HEK293 (cell line): ENCODE data around the gene HOXA4.

Experiments used
- CTCF ChIA-PET: fragments of 350-600 bp; formaldehyde crosslinking; extraction: SDS; loops from one replicate; lab custom pipeline; 2021; ENCODE audit warnings: antibody characterized with exemption; lab: Yijun Ruan, JAX
- POLR2A ChIA-PET: fragments of 300-600 bp; formaldehyde crosslinking; extraction: SDS; loops from one replicate; lab custom pipeline; 2020; ENCODE audit warnings: antibody characterized with exemption, inconsistent platforms; lab: Yijun Ruan, JAX
- H3K27ac ChIP-seq: fragments of 200-500 bp; sonication (Bioruptor generic); 2 replicates; pipeline ENCODE4 v1.5.1; 2014; ENCODE audit warnings: low read depth, low read length, control low read depth, inconsistent platforms; ENCODE audit errors: extremely low read depth
- H3K36me3 ChIP-seq, 2 experiments: fragments of 200-500 bp in 1 of 2; sonication (Bioruptor generic) in 1 of 2; 1 replicate in 1 of 2; 2 replicates in 1 of 2; pipeline ENCODE4 v1.5.1; 2014 to 2017; ENCODE audit warnings: inconsistent platforms in 2 of 2, low read length in 2 of 2; ENCODE audit not compliant: control insufficient read depth in 2 of 2, insufficient read depth in 1 of 2
- H3K4me1 ChIP-seq: fragments of 200-500 bp; sonication (Bioruptor generic); 2 replicates; pipeline ENCODE4 v1.5.1; 2014; ENCODE audit warnings: mild to moderate bottlenecking, low read length, inconsistent platforms; ENCODE audit not compliant: control insufficient read depth, insufficient read depth
- H3K4me3 ChIP-seq: 2 replicates; pipeline ENCODE4 v1.5.1; 2011; ENCODE audit warnings: low read depth, mild to moderate bottlenecking, control low read depth, low read length, moderate library complexity
- H3K9me3 ChIP-seq: fragments of 200-500 bp; sonication (Bioruptor generic); 2 replicates; pipeline ENCODE4 v1.5.1; 2014; ENCODE audit warnings: low read depth, low read length, inconsistent platforms; ENCODE audit not compliant: control insufficient read depth, insufficient read depth
- FEZF1 ChIP-seq: fragments of 450-650 bp; formaldehyde crosslinking; IDR thresholded peaks from 2 replicates; pipeline ENCODE4 v1.5.1; 2016; ENCODE audit warnings: missing biosample characterization, missing genetic modification characterization
- HOXD13 ChIP-seq: sonication (generic); formaldehyde crosslinking; IDR thresholded peaks from 2 replicates; pipeline ENCODE4 v1.8.0; 2022; ENCODE audit warnings: missing genetic modification reagents, borderline replicate concordance
- IKZF3 ChIP-seq: fragments of 450-650 bp; IDR thresholded peaks from 2 replicates; pipeline ENCODE4 v1.5.0; 2018; ENCODE audit warnings: missing biosample characterization, mild to moderate bottlenecking, missing genetic modification characterization, moderate library complexity
- PRDM1 ChIP-seq: fragments of 450-650 bp; formaldehyde crosslinking; IDR thresholded peaks from 2 replicates; pipeline ENCODE4; 2016; ENCODE audit warnings: missing biosample characterization, missing genetic modification characterization
- ZBTB1 ChIP-seq: fragments of 450-650 bp; formaldehyde crosslinking; IDR thresholded peaks from 2 replicates; pipeline ENCODE4 v1.5.1; 2016; ENCODE audit warnings: missing biosample characterization, missing genetic modification characterization
- ZBTB17 ChIP-seq: fragments of 450-650 bp; formaldehyde crosslinking; IDR thresholded peaks from 2 replicates; pipeline ENCODE4 v1.5.1; 2016; ENCODE audit warnings: missing biosample characterization, missing genetic modification characterization
- ZBTB21 ChIP-seq: fragments of 450-650 bp; formaldehyde crosslinking; IDR thresholded peaks from 2 replicates; pipeline ENCODE4 v1.5.1; 2017; ENCODE audit warnings: missing biosample characterization, missing genetic modification characterization
- ZIC2 ChIP-seq: fragments of 450-650 bp; formaldehyde crosslinking; IDR thresholded peaks from 2 replicates; pipeline ENCODE4 v1.5.1; 2016; ENCODE audit warnings: missing biosample characterization, missing genetic modification characterization
- ZNF23 ChIP-seq: fragments of 450-650 bp; formaldehyde crosslinking; IDR thresholded peaks from 2 replicates; pipeline ENCODE4 v1.5.1; 2016; ENCODE audit warnings: missing biosample characterization, missing genetic modification characterization, borderline replicate concordance
- ZNF24 ChIP-seq: fragments of 450-650 bp; formaldehyde crosslinking; IDR thresholded peaks from 2 replicates; pipeline ENCODE4 v1.5.1; 2016; ENCODE audit warnings: missing biosample characterization, missing genetic modification characterization
- ZNF366 ChIP-seq: fragments of 450-650 bp; formaldehyde crosslinking; conservative IDR thresholded peaks from 2 replicates; pipeline ENCODE4 v1.5.1; 2016; ENCODE audit warnings: missing biosample characterization, missing genetic modification characterization
- ZNF391 ChIP-seq: fragments of 450-650 bp; formaldehyde crosslinking; IDR thresholded peaks from 2 replicates; pipeline ENCODE4 v1.5.1; 2016; ENCODE audit warnings: low read depth, missing biosample characterization, missing genetic modification characterization, borderline replicate concordance
- ZNF433 ChIP-seq: fragments of 450-650 bp; formaldehyde crosslinking; IDR thresholded peaks from 2 replicates; pipeline ENCODE4 v1.5.1; 2016; ENCODE audit warnings: missing biosample characterization, missing genetic modification characterization, low read depth
- ZNF514 ChIP-seq: fragments of 450-650 bp; formaldehyde crosslinking; IDR thresholded peaks from 2 replicates; pipeline ENCODE4 v1.5.1; 2016; ENCODE audit warnings: missing biosample characterization, missing genetic modification characterization
- ZNF76 ChIP-seq: fragments of 450-650 bp; formaldehyde crosslinking; IDR thresholded peaks from 2 replicates; pipeline ENCODE4; 2016; ENCODE audit warnings: low read depth, missing biosample characterization, missing genetic modification characterization, borderline replicate concordance
- ZNF843 ChIP-seq: fragments of 450-650 bp; formaldehyde crosslinking; IDR thresholded peaks from 2 replicates; pipeline ENCODE4 v1.5.1; 2016; ENCODE audit warnings: missing biosample characterization, missing genetic modification characterization
- ZSCAN30 ChIP-seq: fragments of 450-650 bp; IDR thresholded peaks from 2 replicates; pipeline ENCODE4 v1.5.1; 2018; ENCODE audit warnings: missing biosample characterization, mild to moderate bottlenecking, missing genetic modification characterization, moderate library complexity
- TF ChIP-seq, protein P1 (sequence below): fragments of 450-650 bp; formaldehyde crosslinking; IDR thresholded peaks from 2 replicates; pipeline ENCODE4 v1.5.1; 2017; ENCODE audit warnings: missing biosample characterization, missing genetic modification characterization
- TF ChIP-seq, protein P2 (sequence below): fragments of 450-650 bp; formaldehyde crosslinking; IDR thresholded peaks from 2 replicates; pipeline ENCODE4 v1.5.1; 2016; ENCODE audit warnings: missing biosample characterization, missing genetic modification characterization, borderline replicate concordance
- TF ChIP-seq, protein P3 (sequence below): fragments of 450-650 bp; formaldehyde crosslinking; IDR thresholded peaks from 2 replicates; pipeline ENCODE4 v1.5.1; 2017; ENCODE audit warnings: missing biosample characterization, missing genetic modification characterization
- TF ChIP-seq, protein P4 (sequence below): fragments of 450-650 bp; formaldehyde crosslinking; IDR thresholded peaks from 2 replicates; pipeline ENCODE4 v1.5.1; 2016; ENCODE audit warnings: missing biosample characterization, missing genetic modification characterization, low read depth

Gene HOXA4

DNA sequence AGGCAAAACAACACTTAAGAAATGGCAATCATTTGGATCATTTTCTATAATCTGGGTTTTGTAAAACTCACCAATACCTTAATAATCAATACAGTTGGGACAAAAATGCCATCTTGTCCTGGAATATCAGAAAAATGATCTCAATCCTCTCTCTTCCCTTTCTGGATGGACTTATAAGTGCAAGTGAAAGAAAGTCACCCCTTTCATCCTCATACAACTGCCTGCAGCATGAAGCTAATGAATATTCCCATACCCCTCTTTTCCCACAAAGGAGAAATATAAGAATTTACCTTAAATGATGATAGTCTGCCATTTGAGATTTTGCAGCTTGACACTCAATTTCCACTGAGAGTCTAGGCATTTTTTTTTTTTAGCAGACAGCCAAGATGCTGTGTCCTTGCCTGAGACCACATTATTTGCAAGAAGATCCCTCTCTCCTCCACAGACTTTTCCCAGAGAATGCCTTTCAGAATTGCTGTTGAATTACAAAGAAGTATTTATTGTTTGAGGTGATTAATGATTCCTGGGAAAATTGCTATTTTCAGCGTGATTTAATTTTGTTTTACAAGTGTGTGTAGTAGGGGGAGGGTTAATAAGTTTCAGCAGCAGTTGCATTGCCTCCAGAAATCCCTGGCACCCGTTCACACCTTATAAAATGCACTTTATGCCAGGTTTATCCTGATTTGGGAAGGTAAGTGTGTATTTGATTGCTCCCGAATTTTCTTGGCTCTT, 3.8 kb downstream of the HOXA4 start (continued):
- TF ChIP-seq ZNF366 (tag by site-specific recombination) (no peak), PRDM1 (tag by site-specific recombination) (peak; percentile 85), HOXD13 (CRISPR knock-in tag) (no peak), FEZF1 (tag by site-specific recombination) (peak; percentile 29; the same call in 1 of the 2 replicates), ZNF391 (tag by site-specific recombination) (no peak)
- TF ChIP-seq, all 188 proteins: peak for 4

DNA sequence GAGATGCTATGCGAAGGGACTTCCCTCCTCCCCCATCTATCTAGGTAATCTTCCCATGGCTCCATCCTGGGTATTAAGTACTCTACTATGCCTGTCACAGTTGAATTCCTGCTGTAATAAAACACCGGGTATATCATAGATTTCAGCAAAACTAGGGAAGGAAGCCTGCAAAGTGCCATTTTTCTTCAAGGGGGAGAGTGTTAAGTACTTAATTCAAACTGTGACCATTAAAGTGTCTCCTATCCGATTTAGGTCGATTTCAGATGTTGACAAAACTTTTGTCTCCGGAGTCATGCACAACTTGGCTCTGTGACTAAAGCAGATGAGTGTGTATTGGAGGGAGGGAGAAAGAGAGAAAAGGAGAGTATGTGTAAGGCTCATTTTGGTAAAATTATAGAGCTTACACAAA, 4.6 kb downstream of the HOXA4 start:
- no peak for TF ChIP-seq ZNF23 (tag by site-specific recombination)
- no peak for TF ChIP-seq ZNF514 (tag by site-specific recombination)
- peak; percentile 75 for TF ChIP-seq IKZF3 (tag by site-specific recombination)
- TF ChIP-seq ZBTB21 (tag by site-specific recombination) = 0 out of 2 replicates have a peak, but pooled peaks have one; percentile 16
- TF ChIP-seq, protein P1, sequence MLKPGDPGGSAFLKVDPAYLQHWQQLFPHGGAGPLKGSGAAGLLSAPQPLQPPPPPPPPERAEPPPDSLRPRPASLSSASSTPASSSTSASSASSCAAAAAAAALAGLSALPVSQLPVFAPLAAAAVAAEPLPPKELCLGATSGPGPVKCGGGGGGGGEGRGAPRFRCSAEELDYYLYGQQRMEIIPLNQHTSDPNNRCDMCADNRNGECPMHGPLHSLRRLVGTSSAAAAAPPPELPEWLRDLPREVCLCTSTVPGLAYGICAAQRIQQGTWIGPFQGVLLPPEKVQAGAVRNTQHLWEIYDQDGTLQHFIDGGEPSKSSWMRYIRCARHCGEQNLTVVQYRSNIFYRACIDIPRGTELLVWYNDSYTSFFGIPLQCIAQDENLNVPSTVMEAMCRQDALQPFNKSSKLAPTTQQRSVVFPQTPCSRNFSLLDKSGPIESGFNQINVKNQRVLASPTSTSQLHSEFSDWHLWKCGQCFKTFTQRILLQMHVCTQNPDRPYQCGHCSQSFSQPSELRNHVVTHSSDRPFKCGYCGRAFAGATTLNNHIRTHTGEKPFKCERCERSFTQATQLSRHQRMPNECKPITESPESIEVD (tag by site-specific recombination) = peak; percentile 91
- no peak for TF ChIP-seq ZNF433 (tag by site-specific recombination)
- TF ChIP-seq, protein P2, sequence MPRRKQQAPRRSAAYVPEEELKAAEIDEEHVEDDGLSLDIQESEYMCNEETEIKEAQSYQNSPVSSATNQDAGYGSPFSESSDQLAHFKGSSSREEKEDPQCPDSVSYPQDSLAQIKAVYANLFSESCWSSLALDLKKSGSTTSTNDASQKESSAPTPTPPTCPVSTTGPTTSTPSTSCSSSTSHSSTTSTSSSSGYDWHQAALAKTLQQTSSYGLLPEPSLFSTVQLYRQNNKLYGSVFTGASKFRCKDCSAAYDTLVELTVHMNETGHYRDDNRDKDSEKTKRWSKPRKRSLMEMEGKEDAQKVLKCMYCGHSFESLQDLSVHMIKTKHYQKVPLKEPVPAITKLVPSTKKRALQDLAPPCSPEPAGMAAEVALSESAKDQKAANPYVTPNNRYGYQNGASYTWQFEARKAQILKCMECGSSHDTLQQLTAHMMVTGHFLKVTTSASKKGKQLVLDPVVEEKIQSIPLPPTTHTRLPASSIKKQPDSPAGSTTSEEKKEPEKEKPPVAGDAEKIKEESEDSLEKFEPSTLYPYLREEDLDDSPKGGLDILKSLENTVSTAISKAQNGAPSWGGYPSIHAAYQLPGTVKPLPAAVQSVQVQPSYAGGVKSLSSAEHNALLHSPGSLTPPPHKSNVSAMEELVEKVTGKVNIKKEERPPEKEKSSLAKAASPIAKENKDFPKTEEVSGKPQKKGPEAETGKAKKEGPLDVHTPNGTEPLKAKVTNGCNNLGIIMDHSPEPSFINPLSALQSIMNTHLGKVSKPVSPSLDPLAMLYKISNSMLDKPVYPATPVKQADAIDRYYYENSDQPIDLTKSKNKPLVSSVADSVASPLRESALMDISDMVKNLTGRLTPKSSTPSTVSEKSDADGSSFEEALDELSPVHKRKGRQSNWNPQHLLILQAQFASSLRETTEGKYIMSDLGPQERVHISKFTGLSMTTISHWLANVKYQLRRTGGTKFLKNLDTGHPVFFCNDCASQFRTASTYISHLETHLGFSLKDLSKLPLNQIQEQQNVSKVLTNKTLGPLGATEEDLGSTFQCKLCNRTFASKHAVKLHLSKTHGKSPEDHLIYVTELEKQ (tag by site-specific recombination) = no peak
- TF ChIP-seq, protein P3, sequence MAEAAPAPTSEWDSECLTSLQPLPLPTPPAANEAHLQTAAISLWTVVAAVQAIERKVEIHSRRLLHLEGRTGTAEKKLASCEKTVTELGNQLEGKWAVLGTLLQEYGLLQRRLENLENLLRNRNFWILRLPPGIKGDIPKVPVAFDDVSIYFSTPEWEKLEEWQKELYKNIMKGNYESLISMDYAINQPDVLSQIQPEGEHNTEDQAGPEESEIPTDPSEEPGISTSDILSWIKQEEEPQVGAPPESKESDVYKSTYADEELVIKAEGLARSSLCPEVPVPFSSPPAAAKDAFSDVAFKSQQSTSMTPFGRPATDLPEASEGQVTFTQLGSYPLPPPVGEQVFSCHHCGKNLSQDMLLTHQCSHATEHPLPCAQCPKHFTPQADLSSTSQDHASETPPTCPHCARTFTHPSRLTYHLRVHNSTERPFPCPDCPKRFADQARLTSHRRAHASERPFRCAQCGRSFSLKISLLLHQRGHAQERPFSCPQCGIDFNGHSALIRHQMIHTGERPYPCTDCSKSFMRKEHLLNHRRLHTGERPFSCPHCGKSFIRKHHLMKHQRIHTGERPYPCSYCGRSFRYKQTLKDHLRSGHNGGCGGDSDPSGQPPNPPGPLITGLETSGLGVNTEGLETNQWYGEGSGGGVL (tag by site-specific recombination) = peak; percentile 24; the same call in 1 of the 2 replicates
- peak; percentile 46; the same call in 1 of the 2 replicates for TF ChIP-seq ZNF843 (tag by site-specific recombination)
- TF ChIP-seq, protein P4, sequence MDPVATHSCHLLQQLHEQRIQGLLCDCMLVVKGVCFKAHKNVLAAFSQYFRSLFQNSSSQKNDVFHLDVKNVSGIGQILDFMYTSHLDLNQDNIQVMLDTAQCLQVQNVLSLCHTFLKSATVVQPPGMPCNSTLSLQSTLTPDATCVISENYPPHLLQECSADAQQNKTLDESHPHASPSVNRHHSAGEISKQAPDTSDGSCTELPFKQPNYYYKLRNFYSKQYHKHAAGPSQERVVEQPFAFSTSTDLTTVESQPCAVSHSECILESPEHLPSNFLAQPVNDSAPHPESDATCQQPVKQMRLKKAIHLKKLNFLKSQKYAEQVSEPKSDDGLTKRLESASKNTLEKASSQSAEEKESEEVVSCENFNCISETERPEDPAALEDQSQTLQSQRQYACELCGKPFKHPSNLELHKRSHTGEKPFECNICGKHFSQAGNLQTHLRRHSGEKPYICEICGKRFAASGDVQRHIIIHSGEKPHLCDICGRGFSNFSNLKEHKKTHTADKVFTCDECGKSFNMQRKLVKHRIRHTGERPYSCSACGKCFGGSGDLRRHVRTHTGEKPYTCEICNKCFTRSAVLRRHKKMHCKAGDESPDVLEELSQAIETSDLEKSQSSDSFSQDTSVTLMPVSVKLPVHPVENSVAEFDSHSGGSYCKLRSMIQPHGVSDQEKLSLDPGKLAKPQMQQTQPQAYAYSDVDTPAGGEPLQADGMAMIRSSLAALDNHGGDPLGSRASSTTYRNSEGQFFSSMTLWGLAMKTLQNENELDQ (tag by site-specific recombination) = no peak
- peak; percentile 80 for TF ChIP-seq ZSCAN30 (tag by site-specific recombination)
- TF ChIP-seq ZNF24 (tag by site-specific recombination) = no peak
- TF ChIP-seq ZIC2 = peak; percentile 96
- TF ChIP-seq ZBTB1 = no peak
- peak; percentile 45; the same call in 1 of the 2 replicates for TF ChIP-seq ZBTB17 (tag by site-specific recombination)
- TF ChIP-seq FEZF1 (tag by site-specific recombination) = peak; percentile 80
- TF ChIP-seq ZNF76 = no peak
- Histone ChIP-seq H3K4me1 (peaks cover 49% of the 10 kb centered on the region), H3K4me3 (no peak overlapping the region), H3K36me3 (peaks cover 5 to 29% of the 10 kb centered on the region in 2 experiments; a peak in 1 of 3 replicates), H3K27ac (peak overlapping the region; percentile 34; the same call in 1 of the 2 replicates), H3K9me3 (no peaks in the 10 kb centered on the region)
- ChIA-PET CTCF (interaction anchor here (0.5 to 0.7 kb wide), 3 partner anchors 55 to 1233 kb away, joined by 3 to 6 read pairs (median 5); no protein-coding TSS in a partner anchor), POLR2A (no interaction called here)
